ENCODE data around the gene PP2D1.
"Not testable (repeated sequence)": the region's sequence is repeated elsewhere in the genome, so short reads cannot be mapped to it uniquely, and the experiment has no call there.

Gene PP2D1

DNA sequence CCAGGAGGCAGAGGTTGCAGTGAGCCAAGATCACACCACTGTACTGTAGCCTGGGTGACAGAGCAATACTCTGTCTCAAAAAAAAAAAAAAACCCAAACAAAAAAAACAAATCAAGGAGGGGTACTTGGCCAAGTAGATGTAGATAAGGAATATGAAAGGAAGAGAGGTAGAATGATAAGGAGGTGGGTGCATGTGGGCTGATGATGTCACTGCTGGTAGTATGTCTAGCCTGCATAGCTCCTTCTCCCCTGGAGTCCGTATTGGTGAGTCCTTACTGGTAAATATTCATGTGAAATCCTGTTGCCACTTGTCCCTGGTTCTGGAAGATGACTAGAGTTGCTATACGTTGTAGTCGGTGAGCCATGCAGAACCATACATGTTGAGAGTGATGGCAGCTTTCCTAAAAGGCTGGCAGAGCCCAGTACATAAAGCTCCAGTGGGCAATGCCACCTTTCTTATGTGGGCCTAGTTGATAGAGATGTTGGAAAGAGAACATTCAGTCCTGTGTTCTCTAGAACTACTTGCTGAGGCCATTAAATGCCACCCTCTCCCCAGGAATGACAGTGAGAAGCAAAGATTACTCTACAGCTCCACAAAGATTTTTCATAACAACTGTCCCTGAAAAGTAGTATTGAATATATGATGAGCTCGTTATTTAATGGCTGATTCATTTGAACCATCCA, 39.2 kb upstream of the PP2D1 start:
- H3K9me3 ChIP-seq (ENCODE audit: control insufficient read depth in 1 of 2, low read length in 2 of 2), result no peaks in the 10 kb centered on the region
- H3K4me1 ChIP-seq (ENCODE audit: control insufficient read depth in 1 of 2, insufficient read depth in 2 of 2, low read length in 2 of 2), result peaks cover 18 to 36% of the 10 kb centered on the region in 2 donors
- no peak overlapping the region for H3K4me3 ChIP-seq (ENCODE audit: low read depth in 1 of 2, low read length in 2 of 2)
- H3K27ac ChIP-seq (ENCODE audit: low read length), result no peak overlapping the region
- H3K27me3 ChIP-seq (ENCODE audit: low read depth, low read length), result no peaks in the 10 kb centered on the region
- no peaks in the 10 kb centered on the region for H3K36me3 ChIP-seq (ENCODE audit: control insufficient read depth in 1 of 2, insufficient read depth in 2 of 2, low read length in 2 of 2)

DNA sequence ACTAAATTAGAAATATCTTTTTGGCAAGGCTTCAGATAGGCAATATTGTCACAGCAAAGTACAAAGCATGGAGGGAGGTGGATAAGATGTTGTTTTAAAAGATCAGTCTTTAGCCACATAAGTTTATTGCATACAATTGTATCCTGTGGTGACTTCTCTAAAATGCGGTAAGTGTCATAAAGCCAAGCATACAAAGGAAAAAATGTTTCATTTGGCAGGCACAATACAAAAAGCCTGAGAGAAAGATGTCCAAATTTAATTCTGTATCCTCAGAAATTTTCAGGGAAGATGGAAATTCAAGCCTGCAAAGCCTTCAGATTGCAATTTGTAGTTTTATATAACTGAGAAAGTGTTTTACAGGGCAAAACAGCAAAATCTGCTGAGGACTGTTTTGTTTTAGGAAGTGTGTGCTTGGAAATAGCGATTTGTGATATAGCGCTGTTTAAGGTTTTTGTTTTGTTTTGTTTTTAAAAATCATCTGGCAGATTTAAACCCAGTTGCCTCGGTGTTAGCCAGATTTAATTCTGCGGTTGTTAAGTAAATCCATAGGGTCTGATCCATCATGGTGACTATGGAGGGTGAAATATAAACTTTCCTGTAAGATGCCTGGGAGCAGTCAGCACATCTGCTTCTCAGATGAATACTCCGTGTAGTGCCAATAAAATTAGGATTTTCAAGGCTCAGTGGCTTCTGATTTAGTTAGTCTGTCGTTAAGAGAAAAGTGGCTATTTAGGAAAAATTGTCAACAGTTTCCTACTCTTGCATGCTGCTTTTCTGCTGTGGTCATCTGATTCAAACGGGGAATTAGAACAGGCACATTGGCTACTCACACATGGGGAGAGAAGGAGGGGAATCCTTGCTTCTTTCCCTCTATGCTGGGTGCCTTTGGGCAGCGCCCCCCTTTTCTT, 36.2 kb upstream of the PP2D1 start:
- Histone ChIP-seq H3K27me3 (ENCODE audit: low read depth, low read length) (no peaks in the 10 kb centered on the region), H3K4me3 (ENCODE audit: low read depth in 1 of 2, low read length in 2 of 2) (peak overlapping the region; percentile 26 to 32), H3K27ac (ENCODE audit: low read length) (peak overlapping the region; percentile 68), H3K9me3 (ENCODE audit: control insufficient read depth in 1 of 2, low read length in 2 of 2) (no peaks in the 10 kb centered on the region), H3K36me3 (ENCODE audit: control insufficient read depth in 1 of 2, insufficient read depth in 2 of 2, low read length in 2 of 2) (no peaks in the 10 kb centered on the region), H3K4me1 (ENCODE audit: control insufficient read depth in 1 of 2, insufficient read depth in 2 of 2, low read length in 2 of 2) (peaks cover 9 to 24% of the 10 kb centered on the region in 2 donors)

DNA sequence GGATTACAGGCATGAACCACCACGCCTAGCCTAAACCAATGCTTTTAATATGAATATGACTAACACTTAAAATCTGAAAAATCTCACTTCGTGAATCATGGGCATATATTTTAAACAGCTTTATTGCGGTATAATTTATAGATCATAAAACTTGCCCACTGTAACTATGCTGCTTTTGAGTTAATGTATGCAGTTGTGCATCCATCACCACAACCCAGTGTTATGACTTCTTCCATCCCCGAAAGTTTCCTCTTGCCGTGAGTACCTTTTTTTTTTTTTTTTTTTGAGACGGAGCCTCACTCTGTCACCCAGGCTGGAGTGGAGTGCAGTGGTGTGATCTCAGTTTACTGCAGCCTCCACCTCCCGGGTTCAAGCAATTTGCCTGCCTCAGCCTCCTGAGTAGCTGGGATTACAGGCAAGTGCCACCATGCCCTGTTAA, 35.3 kb upstream of the PP2D1 start:
- no peak overlapping the region for H3K4me3 ChIP-seq (ENCODE audit: low read depth in 1 of 2, low read length in 2 of 2)
- peaks cover 11 to 32% of the 10 kb centered on the region in 2 donors for H3K4me1 ChIP-seq (ENCODE audit: control insufficient read depth in 1 of 2, insufficient read depth in 2 of 2, low read length in 2 of 2)
- no peaks in the 10 kb centered on the region for H3K9me3 ChIP-seq (ENCODE audit: control insufficient read depth in 1 of 2, low read length in 2 of 2)
- H3K36me3 ChIP-seq (ENCODE audit: control insufficient read depth in 1 of 2, insufficient read depth in 2 of 2, low read length in 2 of 2), result no peaks in the 10 kb centered on the region
- H3K27ac ChIP-seq (ENCODE audit: low read length), result no peak overlapping the region
- H3K27me3 ChIP-seq (ENCODE audit: low read depth, low read length), result no peaks in the 10 kb centered on the region

DNA sequence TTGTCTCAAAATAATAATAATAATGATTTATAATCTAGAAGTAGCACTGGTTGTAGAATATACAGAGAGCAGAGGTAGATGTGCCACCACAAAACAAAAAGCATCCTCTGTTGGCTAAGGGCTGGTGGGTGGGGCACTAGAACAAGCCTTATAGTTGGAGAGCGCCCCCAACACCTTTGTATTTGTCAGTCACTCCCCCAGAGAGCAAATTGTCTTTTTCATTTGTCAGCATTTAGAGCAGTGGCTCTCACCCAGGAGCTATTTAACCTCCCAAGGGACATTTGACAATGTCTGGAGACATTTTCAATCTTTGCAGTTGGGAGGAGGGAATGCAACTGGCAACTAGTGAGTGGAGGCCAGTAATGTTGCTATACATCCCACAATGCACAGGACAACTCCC, 34.5 kb upstream of the PP2D1 start:
- Histone ChIP-seq H3K9me3 (ENCODE audit: control insufficient read depth in 1 of 2, low read length in 2 of 2) (no peaks in the 10 kb centered on the region), H3K27me3 (ENCODE audit: low read depth, low read length) (no peaks in the 10 kb centered on the region), H3K4me3 (ENCODE audit: low read depth in 1 of 2, low read length in 2 of 2) (no peak overlapping the region), H3K27ac (ENCODE audit: low read length) (no peak overlapping the region), H3K36me3 (ENCODE audit: control insufficient read depth in 1 of 2, insufficient read depth in 2 of 2, low read length in 2 of 2) (no peaks in the 10 kb centered on the region), H3K4me1 (ENCODE audit: control insufficient read depth in 1 of 2, insufficient read depth in 2 of 2, low read length in 2 of 2) (peaks cover 15 to 40% of the 10 kb centered on the region in 2 donors)

DNA sequence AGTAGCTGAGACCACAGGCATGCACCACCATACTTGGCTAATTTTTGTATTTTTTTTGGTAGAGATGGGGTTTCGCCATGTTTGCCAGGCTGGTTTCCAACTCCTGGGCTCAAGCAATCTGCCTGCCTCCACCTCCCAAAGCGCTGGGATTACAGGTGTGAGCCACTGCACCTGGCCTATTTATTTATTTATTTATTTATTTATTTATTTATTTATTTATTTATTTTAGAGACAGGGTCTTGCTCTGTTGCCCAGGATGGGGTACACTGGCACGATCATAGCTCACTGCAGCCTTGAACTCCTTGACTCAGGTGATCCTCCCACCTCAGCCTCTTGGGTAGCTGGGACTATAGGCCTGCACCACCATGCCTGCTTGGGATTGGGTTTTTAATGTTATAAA, 33.1 kb upstream of the PP2D1 start:
- not testable (repeated sequence) for H3K27ac ChIP-seq (ENCODE audit: low read length); H3K9me3 ChIP-seq (ENCODE audit: control insufficient read depth in 1 of 2, low read length in 2 of 2); H3K27me3 ChIP-seq (ENCODE audit: low read depth, low read length); H3K36me3 ChIP-seq (ENCODE audit: control insufficient read depth in 1 of 2, insufficient read depth in 2 of 2, low read length in 2 of 2); H3K4me3 ChIP-seq (ENCODE audit: low read depth in 1 of 2, low read length in 2 of 2)
- H3K4me1 ChIP-seq (ENCODE audit: control insufficient read depth in 1 of 2, insufficient read depth in 2 of 2, low read length in 2 of 2), result peaks cover 15 to 42% of the 10 kb centered on the region in 2 donors

DNA sequence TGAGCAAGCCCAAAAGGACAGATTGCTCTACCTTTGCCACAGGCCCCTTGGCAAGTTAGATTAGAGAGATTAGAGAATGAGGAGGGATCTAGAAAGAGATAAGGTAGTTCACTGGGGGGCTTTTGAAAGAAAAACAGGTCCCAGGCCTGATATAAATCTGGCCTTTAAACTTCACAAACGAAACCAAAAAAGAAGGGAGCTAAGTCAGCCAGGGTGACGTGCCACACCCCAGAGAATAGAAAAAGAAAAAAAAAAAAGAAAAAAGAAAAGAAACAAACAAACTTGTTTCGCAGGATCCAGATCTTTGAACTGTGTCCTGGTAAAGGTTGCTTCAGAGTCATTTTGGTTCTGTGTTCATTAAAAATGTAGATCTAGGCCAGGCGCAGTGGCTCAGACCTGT, 31.8 kb upstream of the PP2D1 start:
- Histone ChIP-seq H3K27ac (ENCODE audit: low read length) (peak overlapping the region; percentile 67), H3K9me3 (ENCODE audit: control insufficient read depth in 1 of 2, low read length in 2 of 2) (no peaks in the 10 kb centered on the region), H3K4me1 (ENCODE audit: control insufficient read depth in 1 of 2, insufficient read depth in 2 of 2, low read length in 2 of 2) (peaks cover 15 to 41% of the 10 kb centered on the region in 2 donors), H3K27me3 (ENCODE audit: low read depth, low read length) (no peaks in the 10 kb centered on the region), H3K4me3 (ENCODE audit: low read depth in 1 of 2, low read length in 2 of 2) (peak overlapping the region; percentile 14 to 45), H3K36me3 (ENCODE audit: control insufficient read depth in 1 of 2, insufficient read depth in 2 of 2, low read length in 2 of 2) (no peaks in the 10 kb centered on the region)

DNA sequence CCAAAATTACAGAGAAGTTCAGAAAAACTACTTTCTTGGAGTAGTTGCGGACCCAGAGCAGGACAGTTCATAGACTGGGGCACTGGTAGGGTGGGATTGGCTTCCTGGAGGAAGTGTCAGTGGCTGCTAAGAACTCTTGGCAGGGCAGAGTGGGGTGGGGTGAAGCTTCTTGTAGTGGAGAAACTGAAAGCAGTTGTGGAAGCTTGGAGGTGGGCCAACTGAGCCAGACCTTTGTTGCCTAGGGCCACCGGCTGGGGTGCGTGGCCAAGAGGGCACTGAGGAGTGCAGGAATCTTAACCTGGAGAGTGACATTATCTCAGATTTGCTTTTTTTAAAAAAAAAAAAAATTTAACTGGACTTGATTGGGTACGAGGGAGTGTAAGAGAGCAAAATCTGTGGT, 31.3 kb upstream of the PP2D1 start:
- Histone ChIP-seq H3K27me3 (ENCODE audit: low read depth, low read length) (no peaks in the 10 kb centered on the region), H3K27ac (ENCODE audit: low read length) (peak overlapping the region; percentile 67), H3K36me3 (ENCODE audit: control insufficient read depth in 1 of 2, insufficient read depth in 2 of 2, low read length in 2 of 2) (no peaks in the 10 kb centered on the region), H3K4me3 (ENCODE audit: low read depth in 1 of 2, low read length in 2 of 2) (peak overlapping the region; percentile 14 to 45), H3K9me3 (ENCODE audit: control insufficient read depth in 1 of 2, low read length in 2 of 2) (no peaks in the 10 kb centered on the region), H3K4me1 (ENCODE audit: control insufficient read depth in 1 of 2, insufficient read depth in 2 of 2, low read length in 2 of 2) (peaks cover 15 to 36% of the 10 kb centered on the region in 2 donors)

DNA sequence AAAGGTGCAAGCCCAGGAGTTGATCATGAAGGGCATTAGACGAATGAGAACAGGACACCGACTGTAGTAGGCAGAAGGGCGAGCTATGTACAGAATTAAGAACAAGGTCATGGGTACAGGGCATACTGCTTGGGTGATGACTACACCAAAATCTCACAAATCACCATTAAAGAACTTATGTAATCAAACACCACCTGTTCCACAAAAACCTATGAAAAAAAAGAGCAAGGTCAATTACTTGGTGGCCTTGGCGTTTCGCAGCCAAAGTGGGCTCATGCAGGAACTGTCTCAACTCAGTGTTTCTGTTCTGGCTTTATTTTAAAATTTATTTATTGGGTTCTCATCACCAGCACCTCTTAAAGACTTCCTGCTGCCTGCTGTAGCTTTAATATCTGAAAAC, 30.3 kb upstream of the PP2D1 start:
- Histone ChIP-seq H3K27me3 (ENCODE audit: low read depth, low read length) (no peaks in the 10 kb centered on the region), H3K4me1 (ENCODE audit: control insufficient read depth in 1 of 2, insufficient read depth in 2 of 2, low read length in 2 of 2) (peaks cover 8 to 26% of the 10 kb centered on the region in 2 donors), H3K9me3 (ENCODE audit: control insufficient read depth in 1 of 2, low read length in 2 of 2) (no peaks in the 10 kb centered on the region), H3K4me3 (ENCODE audit: low read depth in 1 of 2, low read length in 2 of 2) (peak overlapping the region in 1 of 2 donors; percentile 91), H3K36me3 (ENCODE audit: control insufficient read depth in 1 of 2, insufficient read depth in 2 of 2, low read length in 2 of 2) (no peaks in the 10 kb centered on the region), H3K27ac (ENCODE audit: low read length) (no peak overlapping the region)

DNA sequence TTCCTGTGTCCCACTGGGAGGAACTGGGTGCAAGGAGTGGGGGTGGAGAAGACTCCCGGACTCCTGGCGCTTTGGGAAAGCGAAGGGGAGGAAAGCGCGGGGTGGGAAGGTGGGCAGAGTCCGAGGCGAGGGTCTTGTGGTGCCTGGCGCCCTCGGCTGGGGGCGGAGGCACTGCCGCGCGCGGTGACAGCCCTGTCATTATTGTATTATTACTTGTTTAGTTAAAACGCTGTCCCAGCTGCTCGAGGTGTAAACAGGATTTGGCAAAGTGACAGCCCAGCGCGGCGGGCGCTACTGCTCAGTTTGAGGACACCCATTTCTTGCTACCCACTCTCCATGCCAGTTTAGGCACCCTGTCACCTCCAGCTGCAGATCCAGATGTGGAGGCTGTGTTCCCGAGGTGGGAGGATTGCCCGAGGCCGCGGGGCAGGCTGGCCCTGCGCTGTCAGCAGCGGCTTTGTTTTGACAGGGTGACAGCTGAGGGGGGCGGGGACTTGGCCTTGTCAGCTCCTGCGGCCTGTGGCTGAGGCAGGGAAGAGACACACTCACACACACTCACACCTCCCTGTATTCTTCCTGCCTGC, 29.2 kb upstream of the PP2D1 start:
- peaks cover 8 to 22% of the 10 kb centered on the region in 2 donors for H3K4me1 ChIP-seq (ENCODE audit: control insufficient read depth in 1 of 2, insufficient read depth in 2 of 2, low read length in 2 of 2)
- H3K36me3 ChIP-seq (ENCODE audit: control insufficient read depth in 1 of 2, insufficient read depth in 2 of 2, low read length in 2 of 2), result no peaks in the 10 kb centered on the region
- H3K27ac ChIP-seq (ENCODE audit: low read length), result peak overlapping the region; percentile 82
- no peaks in the 10 kb centered on the region for H3K9me3 ChIP-seq (ENCODE audit: control insufficient read depth in 1 of 2, low read length in 2 of 2)
- no peaks in the 10 kb centered on the region for H3K27me3 ChIP-seq (ENCODE audit: low read depth, low read length)
- H3K4me3 ChIP-seq (ENCODE audit: low read depth in 1 of 2, low read length in 2 of 2), result peak overlapping the region; percentile 80 to 91

DNA sequence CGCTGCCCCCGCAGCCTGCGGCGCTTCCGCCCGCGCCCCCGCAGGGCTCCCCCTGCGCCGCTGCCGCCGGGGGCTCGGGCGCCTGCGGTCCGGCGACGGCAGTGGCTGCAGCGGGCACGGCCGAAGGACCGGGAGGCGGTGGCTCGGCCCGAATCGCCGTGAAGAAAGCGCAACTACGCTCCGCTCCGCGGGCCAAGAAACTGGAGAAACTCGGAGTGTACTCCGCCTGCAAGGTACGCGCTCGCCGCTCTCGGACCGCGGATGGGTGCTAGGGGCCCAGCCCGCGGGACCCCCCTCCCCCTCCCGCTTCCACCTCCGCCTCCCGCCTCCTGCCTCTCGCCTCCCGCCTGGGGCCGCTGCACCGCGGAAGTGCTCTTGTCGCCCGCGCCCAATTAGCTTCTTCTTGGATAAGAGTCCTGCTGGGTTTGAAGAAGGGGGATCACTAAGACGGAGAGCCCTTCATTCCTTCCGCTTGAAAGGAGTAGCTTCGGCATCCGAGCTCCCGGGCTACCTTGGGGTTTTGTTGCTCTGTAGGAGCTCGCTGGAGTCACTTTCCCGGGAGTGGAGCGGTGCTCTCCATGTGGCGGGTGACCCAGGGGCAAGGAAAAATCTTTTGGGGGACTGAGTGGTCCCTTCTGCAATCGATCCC, 28.6 kb upstream of the PP2D1 start:
- Histone ChIP-seq H3K27me3 (ENCODE audit: low read depth, low read length) (no peaks in the 10 kb centered on the region), H3K4me3 (ENCODE audit: low read depth in 1 of 2, low read length in 2 of 2) (peak overlapping the region; percentile 80 to 91), H3K36me3 (ENCODE audit: control insufficient read depth in 1 of 2, insufficient read depth in 2 of 2, low read length in 2 of 2) (no peaks in the 10 kb centered on the region), H3K27ac (ENCODE audit: low read length) (peak overlapping the region; percentile 82), H3K4me1 (ENCODE audit: control insufficient read depth in 1 of 2, insufficient read depth in 2 of 2, low read length in 2 of 2) (peaks cover 8 to 22% of the 10 kb centered on the region in 2 donors), H3K9me3 (ENCODE audit: control insufficient read depth in 1 of 2, low read length in 2 of 2) (no peaks in the 10 kb centered on the region)
